Activated CD4-positive, alpha-beta T cell treated with anti-CD3 and anti-CD28 coated beads, Interleukin-2, Interleukin-6, amounts not matched to agents 100 ng/mL and 50 ng/mL, durations not matched to agents 16 hours and 8 hours (primary cell): ENCODE data around the gene ZSCAN31.
"Not testable (repeated sequence)": the region's sequence is repeated elsewhere in the genome, so short reads cannot be mapped to it uniquely, and the experiment has no call there.

Source experiments
- DNase-seq: peaks from one replicate; pipeline ENCODE4 v3.0.0-alpha.2; 2020

ZSCAN31 gene

DNA sequence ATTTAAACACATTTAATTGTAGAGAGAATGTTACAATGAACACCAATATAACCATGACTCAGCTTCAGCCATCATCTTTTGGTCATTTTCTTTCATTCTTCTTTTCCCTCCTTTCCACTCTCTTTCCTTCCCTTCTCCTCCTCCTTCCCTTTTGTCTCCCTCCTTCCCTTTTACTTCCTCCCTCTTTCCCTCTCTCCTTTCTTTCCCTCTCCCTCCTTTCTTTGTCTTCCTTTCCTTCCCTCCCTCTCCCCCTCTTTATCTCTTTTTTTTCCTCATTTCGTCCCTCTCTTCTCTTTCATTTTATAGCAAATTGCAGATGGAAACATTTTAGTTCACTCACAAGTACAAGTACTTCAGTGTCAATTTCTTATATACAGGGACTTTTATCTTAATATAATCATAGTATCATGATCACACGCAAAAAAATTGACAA lies 15.6 kb upstream of the ZSCAN31 start:
- DNase-seq: no peak

DNA sequence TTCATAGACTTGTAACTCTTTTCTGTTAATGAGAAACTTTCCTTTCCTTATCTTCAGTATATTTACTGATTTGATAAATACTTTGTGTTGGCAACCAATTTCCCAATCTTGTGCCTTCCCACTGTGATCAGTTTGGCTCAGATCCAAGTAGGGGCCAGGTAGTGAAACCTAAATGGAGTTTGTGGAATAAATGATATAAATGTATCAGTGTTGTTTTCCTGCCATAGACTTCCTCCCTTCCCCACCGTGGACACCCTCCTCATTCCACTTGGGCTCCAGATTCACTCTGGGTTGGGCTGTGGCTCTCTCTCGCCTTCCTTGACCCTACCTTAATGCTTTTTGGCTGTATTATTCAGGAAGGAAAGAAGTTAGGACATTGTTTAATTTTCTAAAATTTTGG lies 15.1 kb upstream of the ZSCAN31 start:
- DNase-seq: no peak

GRCh38 chr6:28349892-28350737 lies 14.2 kb upstream of the ZSCAN31 start, which contains the start of gene ZKSCAN3:
TSS of gene ZKSCAN3 (plus strand) at chr6:28349947. CDS start at chr6:28359587, 9,640 bp downstream.
- DNase-seq: peak; percentile 90

- DNase-seq: no peak
Observed at GRCh38 chr6:28349344-28349891, 13.5 kb upstream of the ZSCAN31 start.

GRCh38 chr6:28347119-28347518 lies 11.2 kb upstream of the ZSCAN31 start:
- no peak for DNase-seq

- DNase-seq: no peak
Observed at GRCh38 chr6:28345201-28345600, 9.3 kb upstream of the ZSCAN31 start.

- DNase-seq: no peak
Observed at GRCh38 chr6:28343898-28344677, 8.1 kb upstream of the ZSCAN31 start.

DNA sequence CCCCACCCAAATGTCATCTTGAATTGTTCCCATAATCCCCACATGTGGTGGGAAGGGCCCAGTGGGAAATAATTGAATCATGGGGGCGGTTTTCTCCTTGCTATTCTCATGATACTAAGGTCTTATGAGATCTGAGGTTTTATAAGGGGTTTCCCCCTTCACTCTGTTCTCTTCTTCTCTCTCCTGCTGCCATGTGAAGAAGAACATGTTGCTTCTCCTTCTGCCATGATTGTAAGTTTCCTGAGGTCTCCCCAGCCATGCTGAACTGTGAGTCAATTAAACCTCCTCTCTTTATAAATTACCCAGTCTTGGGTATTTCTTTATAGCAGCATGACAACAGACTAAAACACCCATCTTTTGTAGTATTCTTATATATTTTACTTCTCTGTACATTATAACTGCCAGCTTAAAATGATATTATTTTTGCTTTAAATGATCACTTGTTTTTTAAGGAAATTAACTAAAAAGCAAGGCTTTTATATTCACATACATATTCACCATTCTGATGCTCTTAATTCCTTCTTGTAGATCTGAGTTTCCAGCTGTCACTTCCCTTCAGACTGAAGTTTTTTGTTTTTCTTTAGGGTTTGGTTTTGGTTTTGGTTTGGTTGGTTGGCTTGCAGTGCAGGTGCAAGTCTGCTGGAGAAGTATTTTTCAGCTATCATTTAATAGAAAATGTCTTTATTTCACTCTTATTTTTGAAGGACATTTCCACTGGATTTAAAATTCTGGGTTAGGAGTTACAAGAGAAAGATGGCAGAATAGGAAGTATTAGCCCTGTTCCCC lies 4.6 kb upstream of the ZSCAN31 start:
- DNase-seq: no peak

DNA sequence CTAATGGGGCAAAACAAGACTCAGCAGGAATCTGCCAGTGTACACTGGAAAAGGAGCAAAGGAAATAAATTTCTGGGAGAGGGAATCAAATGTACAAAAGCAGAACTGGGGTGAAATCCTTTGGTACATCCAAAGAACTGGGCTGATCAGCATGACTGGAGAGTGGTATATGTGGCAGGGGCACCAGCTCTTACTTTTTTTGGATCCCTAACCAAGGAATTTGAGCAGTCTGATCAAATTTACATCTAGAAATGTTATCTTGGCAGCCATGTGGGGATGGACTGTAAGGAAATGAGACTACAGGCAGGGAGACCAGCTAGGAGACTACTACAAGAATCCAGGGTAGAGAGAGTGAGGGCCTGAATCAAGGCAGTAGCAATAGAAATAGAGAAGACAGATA lies 1.2 kb upstream of the ZSCAN31 start:
- no peak for DNase-seq

DNA sequence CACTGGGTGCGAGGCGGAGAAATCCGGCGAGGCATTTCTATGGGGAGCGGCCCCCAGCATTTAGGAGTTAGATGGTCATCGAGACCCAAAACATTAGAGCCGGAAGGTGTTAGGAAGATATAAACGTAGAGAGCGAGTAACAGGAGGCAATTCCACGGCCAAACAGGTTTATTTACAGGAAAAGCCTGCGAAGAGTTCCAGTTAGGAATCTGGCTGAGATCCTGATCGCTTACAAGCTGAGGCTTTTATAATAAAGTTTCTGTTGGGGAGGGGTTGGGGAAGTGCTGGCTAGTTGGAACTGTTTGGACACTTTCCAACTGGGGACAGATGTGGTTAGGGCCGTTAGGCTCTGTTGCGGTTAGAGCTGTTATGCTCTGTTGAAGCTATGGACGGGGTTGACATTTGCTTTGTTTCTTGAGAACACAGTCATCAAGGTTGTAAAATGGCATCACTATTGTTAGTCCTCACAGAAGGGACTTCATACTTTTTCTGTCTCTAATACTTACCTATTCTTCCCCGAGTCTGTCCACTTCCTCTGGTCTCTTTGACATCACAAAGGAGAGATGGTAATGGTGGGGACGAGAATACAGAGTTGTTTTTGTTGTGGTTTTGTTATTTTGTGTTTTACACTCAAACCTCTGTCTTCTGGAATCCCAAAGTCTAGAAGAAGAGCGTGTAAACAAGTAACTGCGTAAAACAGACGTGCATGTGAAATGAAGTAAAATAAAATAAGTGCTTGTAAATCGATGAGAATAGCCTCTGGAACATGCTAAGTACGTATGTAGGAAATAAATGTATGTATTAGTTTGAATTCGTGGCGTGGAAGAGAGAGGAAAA lies 554 bp upstream of the ZSCAN31 start:
- peak; percentile 12 for DNase-seq

DNA sequence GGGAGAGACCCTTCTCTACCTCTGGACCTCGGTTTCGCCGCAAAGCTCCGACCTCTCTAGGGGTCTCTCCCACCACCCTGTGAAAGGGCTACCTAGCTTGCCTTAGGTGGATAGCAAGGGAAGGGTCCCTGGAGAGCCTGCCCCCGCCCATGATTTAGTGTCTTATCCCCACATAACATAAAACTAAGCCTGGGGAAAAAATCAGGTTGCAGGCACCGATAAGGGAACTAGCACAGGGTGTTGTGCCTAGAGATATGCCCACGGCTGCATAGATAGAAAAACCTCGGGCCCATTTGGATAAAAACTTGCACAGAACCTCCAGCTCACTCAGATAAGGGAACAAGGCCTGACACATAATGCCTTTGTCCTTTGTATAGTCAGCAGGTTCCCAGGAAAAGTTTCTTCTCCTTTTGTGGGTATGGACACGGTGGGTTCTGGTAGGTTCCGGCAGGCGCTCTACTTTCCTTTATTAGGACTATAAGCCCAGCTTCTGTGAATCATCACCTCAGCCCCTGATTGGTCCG lies 846 bp downstream of the ZSCAN31 start:
- no peak for DNase-seq

DNA sequence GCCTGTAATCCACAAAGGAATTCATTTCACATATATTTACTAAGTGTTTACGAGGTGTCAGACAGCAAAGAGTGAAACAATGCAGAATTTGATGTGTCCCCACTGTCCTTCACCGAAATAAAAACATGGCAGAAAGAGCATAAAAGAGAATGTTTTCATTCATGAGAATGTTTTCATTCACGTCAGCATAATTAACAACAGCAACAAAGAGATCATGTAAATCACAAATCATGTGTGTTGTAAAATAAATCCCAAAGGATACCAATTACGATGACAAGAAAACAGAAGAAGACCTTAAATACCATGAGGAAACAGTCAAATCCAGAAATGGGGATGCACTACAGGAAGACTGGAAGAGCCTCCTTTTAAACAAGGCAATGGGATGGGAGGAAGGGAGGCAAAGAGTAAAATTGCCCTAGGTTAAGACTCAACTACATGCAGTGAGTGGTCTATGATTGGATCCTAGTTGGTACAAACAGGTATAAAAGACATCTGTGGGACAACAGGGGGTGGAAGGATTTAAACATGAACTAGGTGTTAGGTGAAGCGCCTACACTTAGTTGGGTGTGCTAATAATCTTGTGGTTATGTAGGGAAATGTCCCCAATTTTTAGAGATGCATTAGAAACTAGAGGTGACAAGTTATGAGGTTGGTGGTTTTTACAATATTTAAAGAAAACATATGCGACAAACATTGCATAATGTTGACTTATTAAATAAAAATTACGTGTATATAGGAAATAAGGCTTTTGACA lies 1.5 kb downstream of the ZSCAN31 start:
- DNase-seq: no peak

GRCh38 chr6:28333599-28334018 lies 2.3 kb downstream of the ZSCAN31 start:
- no peak for DNase-seq

GRCh38 chr6:28333047-28333446 lies 2.9 kb downstream of the ZSCAN31 start:
- no peak for DNase-seq

- no peak for DNase-seq
Observed at GRCh38 chr6:28330041-28330440, 5.9 kb downstream of the ZSCAN31 start.

- no peak for DNase-seq
Observed at GRCh38 chr6:28326371-28326948, 9.5 kb downstream of the ZSCAN31 start.

- no peak for DNase-seq
Observed at GRCh38 chr6:28323813-28324424, 12.0 kb downstream of the ZSCAN31 start.

DNA sequence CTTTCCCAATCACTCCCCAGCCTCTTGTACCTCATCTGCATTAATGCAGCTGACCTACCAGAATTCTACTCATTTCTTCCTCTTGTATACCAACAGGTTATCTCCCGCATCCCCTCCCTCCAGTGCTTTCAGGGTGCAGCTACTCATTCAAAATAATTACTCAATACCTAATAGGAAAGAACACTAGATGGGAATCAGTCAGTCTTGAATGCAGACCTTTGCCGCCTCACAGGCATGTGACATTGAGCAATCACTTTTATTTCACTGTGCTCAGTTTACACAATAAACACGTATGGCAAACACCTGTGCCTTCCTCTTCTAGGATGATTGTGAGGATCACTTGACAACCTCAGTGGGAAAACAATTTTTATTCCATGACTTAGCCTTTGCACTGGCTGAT lies 13.3 kb downstream of the ZSCAN31 start:
- no peak for DNase-seq

DNA sequence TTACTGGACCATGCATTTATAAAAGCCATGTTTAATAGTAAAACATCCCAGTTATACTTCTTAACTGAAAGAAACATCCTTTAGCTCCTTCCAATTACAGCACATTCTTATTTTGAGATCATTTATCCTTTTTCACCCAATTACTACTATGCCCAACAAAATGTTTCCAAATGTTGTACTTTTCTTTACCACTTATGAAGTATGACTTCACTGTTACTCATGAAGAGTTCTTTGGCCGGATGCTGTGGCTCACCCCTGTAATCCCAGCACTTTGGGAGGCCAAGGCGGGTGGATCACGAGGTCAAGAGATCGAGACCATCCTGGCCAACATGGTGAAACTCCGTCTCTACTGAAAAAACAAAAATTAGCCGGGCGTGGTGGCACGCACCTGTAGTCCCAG lies 18.1 kb downstream of the ZSCAN31 start:
- DNase-seq: not testable (repeated sequence)

DNA sequence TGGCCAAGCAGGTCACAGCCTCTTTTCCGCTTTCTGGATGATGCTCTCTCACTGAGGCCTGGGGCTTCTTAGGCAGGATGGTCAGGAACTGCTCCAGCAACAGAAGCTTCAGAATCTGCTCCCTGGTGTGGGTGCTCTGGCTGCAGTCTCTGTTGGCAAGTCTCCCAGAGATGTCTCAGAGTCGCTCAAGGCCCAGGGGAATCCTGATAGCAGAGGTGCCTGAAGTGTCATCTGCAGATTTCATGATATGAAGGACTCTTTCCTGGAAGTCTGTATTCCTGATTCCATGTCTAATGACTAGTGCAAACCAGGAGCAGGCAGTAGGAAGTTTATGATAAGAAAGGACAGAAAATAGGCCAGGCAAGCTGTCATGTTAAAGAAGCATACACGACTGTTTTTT lies 20.3 kb downstream of the ZSCAN31 start:
- DNase-seq: no peak
